ENCODE data around the gene CSF3.

DNA sequence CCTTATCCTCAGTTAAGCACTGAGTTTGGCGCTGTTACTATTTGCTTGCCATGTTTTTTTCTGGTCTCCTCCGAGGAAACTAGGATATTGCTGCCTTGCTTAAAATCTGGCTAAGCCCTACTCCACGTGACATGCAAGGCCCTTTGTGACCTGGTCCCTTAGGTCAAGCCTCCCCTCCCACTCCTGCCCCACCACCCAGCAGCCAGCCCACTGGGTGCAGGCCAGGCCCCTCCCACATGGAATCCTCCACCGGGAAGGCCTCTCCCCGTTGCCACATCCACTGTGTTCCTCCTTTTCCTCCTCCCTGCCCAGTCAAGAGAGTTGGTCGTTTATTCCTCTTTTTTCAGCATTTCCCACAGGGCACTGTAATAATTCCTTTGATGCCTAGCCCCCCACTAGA is 18.4 kb upstream of the CSF3 start:
- TF ChIP-seq, protein P1, sequence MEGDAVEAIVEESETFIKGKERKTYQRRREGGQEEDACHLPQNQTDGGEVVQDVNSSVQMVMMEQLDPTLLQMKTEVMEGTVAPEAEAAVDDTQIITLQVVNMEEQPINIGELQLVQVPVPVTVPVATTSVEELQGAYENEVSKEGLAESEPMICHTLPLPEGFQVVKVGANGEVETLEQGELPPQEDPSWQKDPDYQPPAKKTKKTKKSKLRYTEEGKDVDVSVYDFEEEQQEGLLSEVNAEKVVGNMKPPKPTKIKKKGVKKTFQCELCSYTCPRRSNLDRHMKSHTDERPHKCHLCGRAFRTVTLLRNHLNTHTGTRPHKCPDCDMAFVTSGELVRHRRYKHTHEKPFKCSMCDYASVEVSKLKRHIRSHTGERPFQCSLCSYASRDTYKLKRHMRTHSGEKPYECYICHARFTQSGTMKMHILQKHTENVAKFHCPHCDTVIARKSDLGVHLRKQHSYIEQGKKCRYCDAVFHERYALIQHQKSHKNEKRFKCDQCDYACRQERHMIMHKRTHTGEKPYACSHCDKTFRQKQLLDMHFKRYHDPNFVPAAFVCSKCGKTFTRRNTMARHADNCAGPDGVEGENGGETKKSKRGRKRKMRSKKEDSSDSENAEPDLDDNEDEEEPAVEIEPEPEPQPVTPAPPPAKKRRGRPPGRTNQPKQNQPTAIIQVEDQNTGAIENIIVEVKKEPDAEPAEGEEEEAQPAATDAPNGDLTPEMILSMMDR (conservative IDR thresholded peaks at IDR 0.05) = no peak
- TF ChIP-seq ZFX (IDR thresholded peaks at IDR 0.05) = no peak
